K562 (cell line): Measurements from ENCODE around the gene MMEL1. TPM values are rescaled to one million over a fixed set of nuclear protein-coding genes. Genes with fewer than 3 reads are reported as not detected.

Source experiments
- ATAC-seq: fragments of 200-7000 bp; cut with Tn5 transposase; 3 replicates; pipeline ENCODE4 v1.9.1; 2020; ENCODE audit warnings: moderate library complexity
- BruUV-seq: library from RNA; stranded (reverse); fragments of 400-500 nt; replicated peaks from 2 replicates; lab custom pipeline; 2021; lab: Mats Ljungman, UMichigan
- CTCF ChIA-PET: fragments of 300-600 bp; formaldehyde crosslinking; extraction: SDS; loops from one replicate; lab custom pipeline; 2021; ENCODE audit warnings: low intra/inter-chr PET ratio; lab: Yijun Ruan, JAX
- POLR2A ChIA-PET: fragments of 300-600, 350-650 bp; sonication (Branson Sonifier 250); formaldehyde crosslinking; extraction: SDS; loops from one replicate; lab custom pipeline; 2021; ENCODE audit warnings: antibody characterized with exemption, inconsistent platforms; lab: Yijun Ruan, JAX
- DNase-seq, 4 experiments: peaks; one replicate each; pipeline versions ENCODE4 v3.0.0 to v3.0.0-alpha.2; 2011 to 2018; ENCODE audit warnings: low spot score in 3 of 4, mixed read lengths in 3 of 4; ENCODE audit errors: extremely low read depth in 1 of 4
- FAIRE-seq: peaks from 2 replicates; lab custom pipeline; 2011; peaks lifted over from hg19 to GRCh38; lab: Jason Lieb, UNC
- H2AFZ ChIP-seq: 2 replicates; pipeline ENCODE4 v1.6.0; 2011; ENCODE audit warnings: low read depth, low read length, control low read depth, inconsistent platforms
- H3K27ac ChIP-seq: fragments of 200-600 bp; 3 replicates; pipeline ENCODE4 v1.8.0; 2011; ENCODE audit warnings: low read depth, mild to moderate bottlenecking, control low read depth, inconsistent platforms, low read length, moderate library complexity, mixed read lengths; ENCODE audit errors: extremely low read depth
- H3K27me3 ChIP-seq, 2 experiments: fragments of 300-600 bp in 1 of 2; 2 replicates in 1 of 2; 3 replicates in 1 of 2; pipeline versions ENCODE4 v1.6.0 to v1.8.0; 2011; ENCODE audit warnings: inconsistent platforms in 2 of 2, low read length in 2 of 2, mild to moderate bottlenecking in 1 of 2, mixed read lengths in 1 of 2, moderate library complexity in 1 of 2; ENCODE audit not compliant: control insufficient read depth in 2 of 2, insufficient read depth in 2 of 2
- H3K36me3 ChIP-seq: fragments of 300-600 bp; 3 replicates; pipeline ENCODE4 v1.8.0; 2011; ENCODE audit warnings: mild to moderate bottlenecking, low read length, inconsistent platforms; ENCODE audit not compliant: control insufficient read depth, insufficient read depth
- H3K4me1 ChIP-seq, 2 experiments: fragments of 200-600 bp in 1 of 2; replicated peaks in 1 of 2; 2 replicates in 1 of 2; 3 replicates in 1 of 2; pipeline versions ENCODE4 v1.5.1 to v1.8.0; 2011; ENCODE audit warnings: inconsistent platforms in 2 of 2, low read length in 2 of 2, mild to moderate bottlenecking in 1 of 2, mixed read lengths in 1 of 2, moderate library complexity in 1 of 2; ENCODE audit not compliant: control insufficient read depth in 2 of 2, insufficient read depth in 2 of 2
- H3K4me2 ChIP-seq: 2 replicates; pipeline ENCODE4 v1.6.1; 2011; ENCODE audit warnings: low read length, control low read depth, inconsistent platforms, mixed read lengths; ENCODE audit not compliant: insufficient read depth
- H3K4me3 ChIP-seq: fragments of 200-600 bp; sonication (generic), shearing (Covaris generic); 2 replicates; pipeline ENCODE4 v1.5.1; 2016; ENCODE audit warnings: control low read depth, inconsistent platforms
- H3K79me2 ChIP-seq: fragments of 200-600 bp; 3 replicates; pipeline ENCODE4 v1.8.0; 2011; ENCODE audit warnings: low read length, inconsistent platforms; ENCODE audit not compliant: control insufficient read depth, insufficient read depth
- H3K9ac ChIP-seq, 2 experiments: 2 replicates each; pipeline versions ENCODE4 v1.6.0 to v1.6.1; 2011; ENCODE audit warnings: low read depth in 2 of 2, low read length in 2 of 2, control low read depth in 1 of 2, inconsistent platforms in 1 of 2, mild to moderate bottlenecking in 1 of 2, mixed read lengths in 1 of 2; ENCODE audit not compliant: insufficient read depth in 1 of 2
- H3K9me1 ChIP-seq: one replicate; pipeline ENCODE4 v1.6.0; 2011; ENCODE audit warnings: inconsistent platforms, mild to moderate bottlenecking, low read length, moderate library complexity; ENCODE audit not compliant: control insufficient read depth, insufficient read depth
- H3K9me3 ChIP-seq: replicated peaks from 2 replicates; pipeline ENCODE4 v1.5.1; 2011; ENCODE audit warnings: low read depth, low read length, inconsistent platforms; ENCODE audit not compliant: control insufficient read depth, insufficient read depth
- H4K20me1 ChIP-seq: replicated peaks from 2 replicates; pipeline ENCODE4 v1.6.1; 2011; ENCODE audit warnings: low read length, inconsistent platforms, mixed read lengths; ENCODE audit not compliant: control insufficient read depth, insufficient read depth
- ELF1 ChIP-seq: fragments of 200-800 bp; sonication (Bioruptor generic); IDR thresholded peaks from 2 replicates; pipeline ENCODE4 v1.6.1; 2016; ENCODE audit warnings: missing genetic modification characterization, missing compliant biosample characterization
- FOXA3 ChIP-seq, 2 experiments: fragments of 450-650 bp in 1 of 2; sonication (generic) in 1 of 2; formaldehyde crosslinking; IDR thresholded peaks in 1 of 2; conservative IDR thresholded peaks in 1 of 2; 2 replicates each; pipeline versions ENCODE4 v1.4.0 to v1.8.0; 2020 to 2022; ENCODE audit warnings: mild to moderate bottlenecking in 2 of 2, missing genetic modification reagents in 1 of 2
- PHB2 ChIP-seq: fragments of 450-650 bp; IDR thresholded peaks from 2 replicates; pipeline ENCODE4 v1.6.1; 2017; ENCODE audit warnings: low read depth
- ZNF449 ChIP-seq: fragments of 250-450 bp; sonication (Bioruptor Pico); IDR thresholded peaks from 2 replicates; pipeline ENCODE4 v1.8.0; 2022; ENCODE audit warnings: moderate library complexity, mild to moderate bottlenecking, inconsistent platforms
- ZNF551 ChIP-seq: fragments of 250-450 bp; sonication (Bioruptor Pico); IDR thresholded peaks from 2 replicates; pipeline ENCODE4 v1.5.0; 2021; ENCODE audit warnings: mild to moderate bottlenecking, moderate library complexity
- WGBS: fragments of 100-300 bp; shearing (Covaris generic); methylation state at CpG from one replicate; pipeline ENCODE4 v1.1.6; 2016; ENCODE audit warnings: low coverage, mixed read lengths; ENCODE audit not compliant: insufficient coverage; ENCODE audit errors: missing lambda C conversion rate; 5-methylcytosine and 5-hydroxymethylcytosine counted together
- in situ Hi-C: fragments of 300-500 bp; cut with MboI; formaldehyde crosslinking; loops from 4 replicates; pipeline ENCODE4 v1.15.0; 2018; ENCODE audit warnings: inconsistent platforms, mixed read lengths
- intact Hi-C: fragments of 100-400 bp; cut with micrococcal nuclease; formaldehyde crosslinking; loops from 2 replicates; pipeline ENCODE4 v1.14.2; 2022
- polyA plus RNA-seq, 8 experiments: library from polyadenylated mRNA; depleted of rRNA in 4 of 8; stranded (reverse) in 5 of 8; unstranded in 3 of 8; fragments of >200 nt; fragmentation: Nextera tagmentation in 2 of 8; fragmentation: Illumina TruSeq in 1 of 8; extraction: Ambion mirVana in 2 of 8; extraction: Trizol in 1 of 8; gene quantifications; 2 replicates each; pipeline versions ENCODE4 v1.2.1 to v1.2.3, GENCODE V29; 2011 to 2014; ENCODE audit warnings: inconsistent platforms in 1 of 8, missing spikeins in 1 of 8
- total RNA-seq, 7 experiments: library from RNA; depleted of rRNA in 6 of 7; stranded (reverse); fragments of >200 nt in 6 of 7; fragmentation: Illumina TruSeq in 2 of 7; extraction: Trizol in 2 of 7; gene quantifications; 2 replicates each; pipeline versions ENCODE4 v1.2.1 to v1.2.3, GENCODE V29; 2011 to 2021; ENCODE audit warnings: low replicate concordance in 1 of 7

Gene MMEL1
- total and polyA plus RNA-seq, 9 of the 15 experiments (the other 6 are each of a cell fraction or from before 2014, with no cell fraction given), result not detected

DNA sequence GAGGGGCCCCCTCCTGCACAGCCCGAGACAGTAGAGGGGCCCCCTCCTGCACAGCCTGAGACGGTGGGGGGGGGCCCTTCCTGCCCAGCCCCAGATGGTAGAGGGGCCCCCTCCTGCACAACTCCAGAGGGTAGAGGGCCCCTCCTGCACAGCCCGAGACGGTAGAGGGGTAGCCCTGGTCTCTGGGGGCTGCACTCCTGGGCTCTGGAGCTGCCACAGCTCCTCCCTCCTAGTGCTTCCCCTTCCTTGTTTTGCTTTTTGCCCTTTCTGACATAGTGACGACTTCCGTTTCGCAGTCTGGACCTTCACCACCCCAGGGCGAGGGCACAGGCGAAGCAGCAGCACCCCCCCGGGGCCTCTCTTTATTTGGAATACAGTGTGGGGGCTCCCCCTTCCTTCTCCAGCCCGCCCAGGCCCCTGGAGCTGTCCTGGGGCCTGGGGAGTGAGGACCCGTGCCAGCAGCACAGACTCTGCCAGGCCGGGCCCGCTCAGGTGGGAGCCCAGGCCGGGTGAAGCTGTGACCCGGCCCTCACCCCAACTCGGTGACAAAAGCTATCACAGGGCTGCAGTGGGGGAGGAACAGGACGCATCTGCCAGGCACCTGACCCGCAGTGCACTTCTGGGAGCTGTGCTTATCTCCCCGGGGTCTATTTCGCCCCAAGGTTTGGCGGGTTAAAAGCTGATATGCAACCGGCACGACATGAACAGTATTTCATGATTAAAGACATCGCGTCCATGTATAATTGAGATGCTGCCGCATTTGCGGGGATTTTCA lies 47.3 kb downstream of the MMEL1 start (continued):
- peak; percentile 71 for TF ChIP-seq PHB2
- TF ChIP-seq ELF1, result peak; percentile 38; the same call in 1 of the 2 replicates
- no peak for TF ChIP-seq ZNF551 (CRISPR knock-in tag)

- Histone ChIP-seq H3K4me1 (peaks cover 20 to 56% of the 10 kb centered on the region in 2 experiments), H3K27ac (no peak overlapping the region), H3K9me3 (no peaks in the 10 kb centered on the region), H3K4me2 (peak overlapping the region; percentile 90; the same call in 1 of the 2 replicates), H2AFZ (no peak overlapping the region), H3K9me1 (no peaks in the 10 kb centered on the region), H3K79me2 (peaks cover 8% of the 10 kb centered on the region; the same call in 1 of the 3 replicates), H3K4me3 (peak overlapping the region; percentile 71; the same call in 1 of the 2 replicates), H3K36me3 (0 out of 3 replicates have a peak, but pooled peaks cover 4% of the 10 kb centered on the region), H3K27me3 (peaks cover 9 to 17% of the 10 kb centered on the region in 2 experiments), H4K20me1 (no peaks in the 10 kb centered on the region), H3K9ac (peak overlapping the region; percentile 79 to 95; a peak in 3 of 4 replicates)
- 0 out of 4 replicates have a peak, but pooled peaks of 1 of the 2 experiments have one; percentile 7 for TF ChIP-seq FOXA3 (CRISPR knock-in tag; conservative IDR thresholded peaks at IDR 0.05 in 1 of 2, IDR thresholded peaks at IDR 0.05 in 1 of 2)
- no peak for TF ChIP-seq ZNF449 (CRISPR knock-in tag)
- WGBS, result 71% methylated on average over 10 of the region's 12 CpGs
- POLR2A ChIA-PET, result interaction anchor here (0.6 to 3.0 kb wide), 10 partner anchors 11 to 1064 kb away, joined by 3 to 13 read pairs (median 4); partner anchors contain the start of genes PANK4 and TNFRSF14
- FAIRE-seq (no peak), ATAC-seq (no peak), DNase-seq (no peak)
- in situ Hi-C loops, result no loop called here
- BruUV-seq, result no TSS peak
- CTCF ChIA-PET, result no interaction called here
- intact Hi-C loops, result loop anchor here (5.0 kb wide), 1 partner anchor 38 kb away; no protein-coding TSS in a partner anchor
Observed at GRCh38 chr1:2584686-2585317, 48.0 kb downstream of the MMEL1 start.
